HEK293T (cell line): ENCODE measurements around the gene SLC25A21.

ENCODE experiments used
- ARNT ChIP-seq: fragments of 450-650 bp; IDR thresholded peaks from 2 replicates; pipeline ENCODE4 v1.6.1; 2017; ENCODE audit warnings: mild to moderate bottlenecking
- BHLHE40 ChIP-seq: fragments of 450-650 bp; IDR thresholded peaks from 2 replicates; pipeline ENCODE4 v1.6.1; 2016; ENCODE audit warnings: mild to moderate bottlenecking, moderate library complexity, borderline replicate concordance
- CTBP1 ChIP-seq: fragments of 450-650 bp; IDR thresholded peaks from 2 replicates; pipeline ENCODE4 v1.6.1; 2016; ENCODE audit warnings: borderline replicate concordance
- ELF4 ChIP-seq: fragments of 450-650 bp; IDR thresholded peaks from 2 replicates; pipeline ENCODE4 v1.6.1; 2017; ENCODE audit warnings: antibody characterized with exemption
- FOXA1 ChIP-seq: fragments of 450-650 bp; IDR thresholded peaks from 2 replicates; pipeline ENCODE4 v1.6.1; 2016; ENCODE audit warnings: mild to moderate bottlenecking
- FOXK2 ChIP-seq: fragments of 450-650 bp; IDR thresholded peaks from 2 replicates; pipeline ENCODE4 v1.6.1; 2016; ENCODE audit warnings: mild to moderate bottlenecking
- FOXM1 ChIP-seq: fragments of 450-650 bp; IDR thresholded peaks from 2 replicates; pipeline ENCODE4 v1.6.1; 2017; ENCODE audit warnings: mild to moderate bottlenecking, borderline replicate concordance
- L3MBTL2 ChIP-seq: fragments of 450-650 bp; conservative IDR thresholded peaks from 2 replicates; pipeline ENCODE4 v1.6.1; 2016; ENCODE audit warnings: mild to moderate bottlenecking
- NFRKB ChIP-seq: fragments of 450-650 bp; IDR thresholded peaks from 2 replicates; pipeline ENCODE4 v1.6.1; 2016; ENCODE audit warnings: mild to moderate bottlenecking, moderate library complexity
- PKNOX1 ChIP-seq: fragments of 450-650 bp; IDR thresholded peaks from 2 replicates; pipeline ENCODE4 v1.6.1; 2016
- SUZ12 ChIP-seq: fragments of 450-650 bp; IDR thresholded peaks from 2 replicates; pipeline ENCODE4 v1.6.1; 2016; ENCODE audit warnings: mild to moderate bottlenecking
- TARDBP ChIP-seq: fragments of 450-650 bp; IDR thresholded peaks from 2 replicates; pipeline ENCODE4 v1.6.1; 2016
- ZNF384 ChIP-seq: fragments of 450-650 bp; IDR thresholded peaks from 2 replicates; pipeline ENCODE4 v1.6.1; 2016

DNA sequence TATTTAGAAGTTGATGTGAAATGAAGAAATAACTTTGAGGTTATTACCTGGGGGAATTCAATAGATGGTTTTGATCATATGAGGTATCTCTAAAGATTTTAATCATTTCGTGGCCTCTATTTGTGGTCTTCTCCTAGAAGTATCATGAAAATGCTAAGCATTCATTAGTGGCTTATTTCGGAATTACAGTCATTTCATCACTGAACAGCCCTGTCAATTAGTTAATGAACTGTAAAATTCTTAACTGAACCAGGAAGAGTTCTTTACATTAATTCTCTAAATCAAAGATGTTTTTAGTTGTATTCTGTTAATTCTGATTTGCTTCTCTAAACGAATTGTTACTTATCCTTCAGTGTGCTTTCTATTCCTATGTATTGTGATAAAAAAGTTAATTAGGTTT, 261.8 kb downstream of the SLC25A21 start:
- TF ChIP-seq SUZ12 (no peak), FOXA1 (no peak), TARDBP (no peak), ELF4 (no peak), ZNF384 (no peak), FOXM1 (no peak), FOXK2 (no peak), ARNT (no peak), NFRKB (no peak), CTBP1 (no peak), PKNOX1 (no peak), BHLHE40 (no peak), L3MBTL2 (no peak)
